Lower lobe of right lung (tissue), 2 donors: ENCODE measurements around the gene FGGY. TPM values are rescaled to one million over a fixed set of nuclear protein-coding genes. Genes with fewer than 3 reads are reported as not detected.

Experiments
- ATAC-seq, 2 donors: fragments of 200-7000 bp; cut with Tn5 transposase; one replicate each; pipeline ENCODE4 v1.9.1; 2020 to 2022; ENCODE audit warnings: mild to moderate bottlenecking in 2 of 2, moderate library complexity in 2 of 2
- DNase-seq: peaks from one replicate; pipeline ENCODE4 v3.0.0-alpha.2; 2020
- H3K27ac ChIP-seq: fragments of 200-600 bp; one replicate; pipeline ENCODE4 v1.8.0; 2022
- H3K27me3 ChIP-seq: fragments of 200-600 bp; one replicate; pipeline ENCODE4 v1.8.0; 2022; ENCODE audit warnings: low read depth
- H3K36me3 ChIP-seq: fragments of 200-600 bp; one replicate; pipeline ENCODE4 v1.8.0; 2022; ENCODE audit warnings: mild to moderate bottlenecking
- H3K4me1 ChIP-seq: fragments of 200-600 bp; one replicate; pipeline ENCODE4 v1.8.0; 2022
- H3K4me3 ChIP-seq: fragments of 200-600 bp; one replicate; pipeline ENCODE4 v1.8.0; 2022; ENCODE audit warnings: mild to moderate bottlenecking
- H3K9me3 ChIP-seq: fragments of 200-600 bp; one replicate; pipeline ENCODE4 v1.8.0; 2022
- CTCF ChIP-seq: fragments of 200-600 bp; IDR thresholded peaks from one replicate; pipeline ENCODE4 v1.8.0; 2022; ENCODE audit warnings: antibody characterized with exemption, mild to moderate bottlenecking
- intact Hi-C: fragments of 100-400 bp; cut with DNase I; formaldehyde crosslinking; loops from one replicate; pipeline ENCODE4 v1.11.0; 2022
- total RNA-seq: library from RNA; stranded (reverse); fragmentation: NEBNext Ultra II Directional; extraction: Animal tissue kit (Norgen Biotek cat#: 25700); gene quantifications from one replicate; pipeline ENCODE4 v1.2.1, GENCODE V29; 2021
- donor health status: DM: no; HTN: yes; CAD: no; lungs with severe emphysema.

The FGGY gene
- total RNA-seq, 1 donor from 2014 or later = 31.4 TPM

DNA sequence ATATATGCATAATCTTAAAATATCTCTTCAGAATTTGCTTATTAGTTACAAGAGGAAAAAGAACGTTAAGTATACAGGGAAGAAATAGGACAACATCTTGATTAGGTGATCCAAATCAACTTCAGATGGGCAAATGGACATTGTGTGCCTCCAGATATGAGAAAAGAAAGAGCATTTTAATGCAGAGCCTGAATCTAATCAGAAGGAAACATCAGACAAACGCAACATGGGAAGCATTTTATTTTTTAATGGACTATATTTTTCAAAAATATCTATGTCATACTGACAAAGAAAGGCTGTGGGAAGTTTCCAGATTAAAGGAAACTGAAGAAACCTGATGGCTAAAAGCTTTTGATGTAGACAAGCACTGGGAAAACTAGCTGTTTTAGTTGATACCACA lies 466.5 kb downstream of the FGGY start:
- peaks cover 7% of the 10 kb centered on the region for H3K4me1 ChIP-seq
- no peak for TF ChIP-seq CTCF
- no peaks in the 10 kb centered on the region for H3K27me3 ChIP-seq
- no peak for DNase-seq
- H3K27ac ChIP-seq = no peak overlapping the region
- H3K36me3 ChIP-seq = no peaks in the 10 kb centered on the region
- no peak for ATAC-seq
- H3K4me3 ChIP-seq = no peak overlapping the region
- H3K9me3 ChIP-seq = no peaks in the 10 kb centered on the region
- intact Hi-C loops = no loop called here

GRCh38 chr1:59765011-59765730 lies 468.3 kb downstream of the FGGY start:
- ATAC-seq = no peak

DNA sequence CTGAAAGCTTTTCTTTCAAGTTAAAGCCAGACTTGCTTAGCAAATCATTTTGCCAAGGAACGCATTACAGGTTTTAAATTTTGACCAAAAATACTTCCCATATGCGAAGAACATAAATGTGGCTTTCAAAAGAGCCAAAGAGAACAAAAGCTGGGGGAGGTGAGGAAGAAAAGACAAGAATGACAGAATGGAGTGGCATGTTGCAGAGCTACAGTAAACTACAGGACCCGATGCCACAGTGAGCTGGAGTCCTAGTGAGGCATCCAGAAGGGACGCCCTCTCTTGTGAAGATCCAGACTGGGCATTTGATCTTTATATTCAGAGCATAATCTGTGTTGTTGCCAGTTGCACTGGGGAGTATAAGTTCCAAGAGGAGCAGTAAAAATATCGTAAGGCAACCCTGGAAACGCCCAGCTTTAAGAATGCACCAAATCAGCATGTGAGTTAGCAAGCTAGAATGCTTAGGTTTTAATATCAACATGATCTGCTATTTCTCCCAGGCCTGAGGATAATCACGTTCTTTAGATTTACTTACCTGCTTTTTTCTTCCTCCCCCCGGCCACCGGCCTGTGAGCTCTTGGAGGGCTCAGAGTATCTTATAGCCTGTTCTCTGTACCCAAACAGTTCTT lies 469.4 kb downstream of the FGGY start:
- no peak for ATAC-seq
- TF ChIP-seq CTCF = no peak
- no peaks in the 10 kb centered on the region for H3K9me3 ChIP-seq
- H3K27me3 ChIP-seq = no peaks in the 10 kb centered on the region
- intact Hi-C loops = no loop called here
- no peaks in the 10 kb centered on the region for H3K36me3 ChIP-seq
- H3K4me1 ChIP-seq = no peaks in the 10 kb centered on the region
- H3K27ac ChIP-seq = no peak overlapping the region
- H3K4me3 ChIP-seq = no peak overlapping the region
- no peak for DNase-seq

More at GRCh38 chr1:59765011-59765730, 468.3 kb downstream of the FGGY start:
- intact Hi-C loops = no loop called here
- Histone ChIP-seq H3K9me3 (no peaks in the 10 kb centered on the region), H3K27me3 (no peaks in the 10 kb centered on the region), H3K27ac (no peak overlapping the region), H3K4me1 (no peaks in the 10 kb centered on the region), H3K36me3 (no peaks in the 10 kb centered on the region), H3K4me3 (no peak overlapping the region)
- DNase-seq = no peak
- TF ChIP-seq CTCF = no peak

GRCh38 chr1:59767119-59767518 lies 470.2 kb downstream of the FGGY start:
- Histone ChIP-seq H3K36me3 (no peaks in the 10 kb centered on the region), H3K27me3 (no peaks in the 10 kb centered on the region), H3K4me1 (no peaks in the 10 kb centered on the region), H3K27ac (no peak overlapping the region), H3K9me3 (no peaks in the 10 kb centered on the region), H3K4me3 (no peak overlapping the region)
- no peak for TF ChIP-seq CTCF
- no peak for DNase-seq
- no peak for ATAC-seq
- intact Hi-C loops = no loop called here

- Histone ChIP-seq H3K4me3 (no peak overlapping the region), H3K36me3 (no peaks in the 10 kb centered on the region)
Observed at GRCh38 chr1:59768792-59769735, 472.2 kb downstream of the FGGY start.

More at GRCh38 chr1:59768792-59769735, 472.2 kb downstream of the FGGY start:
- Histone ChIP-seq H3K9me3 (no peaks in the 10 kb centered on the region), H3K4me1 (no peaks in the 10 kb centered on the region), H3K27me3 (no peaks in the 10 kb centered on the region), H3K27ac (no peak overlapping the region)
- intact Hi-C loops = no loop called here
- DNase-seq (no peak), ATAC-seq (no peak)
- TF ChIP-seq CTCF = no peak
